Activated CD4-positive, alpha-beta T cell treated with anti-CD3 and anti-CD28 coated beads for 48 hours (primary cell): Measurements from ENCODE around the gene TIE1.
A peak's percentile ranks its signal among the peaks of the same experiment; 100 is the strongest.

Experiments
- DNase-seq: peaks from one replicate; pipeline ENCODE4 v3.0.0-alpha.2; 2020

Gene TIE1

DNA sequence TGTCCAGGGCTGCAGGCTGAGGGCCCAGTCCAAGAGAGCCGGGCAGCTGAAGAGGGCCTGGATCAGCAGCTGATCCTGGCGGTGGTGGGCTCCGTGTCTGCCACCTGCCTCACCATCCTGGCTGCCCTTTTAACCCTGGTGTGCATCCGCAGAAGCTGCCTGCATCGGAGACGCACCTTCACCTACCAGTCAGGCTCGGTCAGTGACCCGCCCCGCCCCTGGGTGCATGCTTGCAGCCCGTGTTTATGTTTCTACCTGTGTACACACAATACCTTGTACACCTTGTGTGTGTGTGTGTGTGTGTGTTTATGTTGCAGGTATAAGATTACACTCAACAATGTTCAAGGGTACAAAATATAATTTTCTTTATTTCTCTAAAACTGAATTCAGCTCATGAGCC lies 13.0 kb downstream of the TIE1 start:
- DNase-seq, result no peak

DNA sequence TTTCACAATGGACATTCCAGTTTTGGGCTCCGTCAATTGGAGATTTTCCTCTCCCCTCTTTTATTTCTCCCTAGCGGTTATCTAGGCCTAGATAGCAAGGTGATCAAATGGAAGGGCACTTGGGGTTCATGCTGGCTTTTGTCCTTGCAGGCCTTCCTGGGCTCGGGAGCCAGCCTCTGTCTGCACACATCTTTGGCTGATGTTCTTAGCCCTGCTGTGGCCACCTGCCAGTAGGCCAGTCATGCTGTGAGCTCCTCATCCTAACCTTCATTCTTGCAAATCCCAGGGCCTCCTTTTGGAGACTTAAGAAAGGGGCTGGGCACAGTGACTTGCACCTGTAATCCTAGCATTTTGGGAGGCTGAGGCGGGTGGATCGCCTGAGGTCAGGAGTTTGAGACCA lies 13.5 kb downstream of the TIE1 start:
- no peak for DNase-seq

DNA sequence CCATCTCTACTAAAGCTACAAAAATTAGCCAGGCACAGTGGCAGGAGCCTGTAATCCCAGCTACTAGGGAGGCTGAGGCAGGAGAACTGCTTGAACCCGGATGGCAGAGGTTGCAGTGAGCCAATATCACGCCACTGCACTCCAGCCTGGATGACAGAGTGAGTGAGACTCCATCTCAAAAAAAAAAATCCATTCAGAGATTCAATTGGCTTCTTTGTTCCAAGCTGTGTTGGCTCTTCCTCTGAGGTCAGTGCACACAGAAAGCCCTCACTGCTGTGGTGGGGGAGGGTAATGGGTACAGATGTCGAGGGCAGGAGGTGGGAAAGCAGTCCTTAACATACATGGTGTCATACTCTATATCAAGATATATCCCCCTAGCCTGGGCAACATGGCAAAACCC lies 14.7 kb downstream of the TIE1 start:
- no peak for DNase-seq

DNA sequence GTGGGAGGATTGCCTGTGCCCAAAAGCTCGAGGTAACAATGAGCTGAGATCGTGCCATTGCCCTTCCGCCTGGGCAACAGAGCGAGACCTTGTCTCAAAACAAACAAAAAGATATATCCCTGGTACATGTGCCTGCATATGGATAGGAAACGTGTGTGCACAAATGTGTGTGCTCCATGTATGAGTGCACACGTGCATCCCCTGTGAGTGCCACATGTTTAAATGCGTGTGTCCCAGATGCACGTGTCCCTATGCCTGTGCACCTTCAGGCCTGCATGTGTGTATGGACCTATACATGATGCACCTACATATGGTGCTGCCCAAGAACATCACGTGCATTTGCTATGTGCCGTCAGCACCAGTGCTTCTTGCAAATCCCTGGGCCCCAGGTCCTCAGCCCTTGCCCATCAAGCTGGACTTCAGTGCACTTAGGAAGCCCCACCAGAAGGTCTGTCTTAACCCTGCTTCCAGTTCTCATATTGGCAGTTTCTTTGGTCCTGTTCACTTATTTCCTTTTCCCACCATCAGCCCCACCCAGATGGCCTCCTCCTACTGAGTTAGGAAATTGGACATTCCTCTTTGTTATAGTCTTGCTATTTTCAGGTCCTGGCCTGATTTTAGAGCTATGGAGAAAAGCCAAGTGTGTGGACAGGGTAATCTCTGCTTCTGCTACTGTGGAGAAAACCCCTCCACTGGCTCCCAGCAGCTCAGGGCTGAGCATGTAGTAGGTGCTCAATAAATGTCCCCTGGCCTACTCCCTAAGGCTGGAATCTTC lies 15.4 kb downstream of the TIE1 start:
- no peak for DNase-seq

- no peak for DNase-seq
Measured at GRCh38 chr1:43316738-43317520, 16.1 kb downstream of the TIE1 start.

GRCh38 chr1:43317817-43318471 lies 17.2 kb downstream of the TIE1 start:
- DNase-seq, result no peak

- no peak for DNase-seq
Measured at GRCh38 chr1:43318831-43319230, 18.0 kb downstream of the TIE1 start.

- no peak for DNase-seq
Measured at GRCh38 chr1:43319288-43319687, 18.5 kb downstream of the TIE1 start.

GRCh38 chr1:43319766-43320165 lies 19.0 kb downstream of the TIE1 start:
- no peak for DNase-seq

GRCh38 chr1:43321331-43321891 lies 20.6 kb downstream of the TIE1 start:
- no peak for DNase-seq

DNA sequence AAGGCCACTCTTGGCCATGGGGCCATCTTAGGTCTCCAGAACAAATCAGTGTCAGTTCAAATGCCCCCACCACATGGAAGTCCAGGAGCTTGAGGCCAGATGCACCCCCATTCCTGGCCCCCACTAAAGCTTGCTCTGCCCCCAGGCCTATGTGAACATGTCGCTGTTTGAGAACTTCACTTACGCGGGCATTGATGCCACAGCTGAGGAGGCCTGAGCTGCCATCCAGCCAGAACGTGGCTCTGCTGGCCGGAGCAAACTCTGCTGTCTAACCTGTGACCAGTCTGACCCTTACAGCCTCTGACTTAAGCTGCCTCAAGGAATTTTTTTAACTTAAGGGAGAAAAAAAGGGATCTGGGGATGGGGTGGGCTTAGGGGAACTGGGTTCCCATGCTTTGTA lies 21.7 kb downstream of the TIE1 start:
- no peak for DNase-seq

- no peak for DNase-seq
Measured at GRCh38 chr1:43324810-43325209, 24.0 kb downstream of the TIE1 start.

- DNase-seq, result no peak
Measured at GRCh38 chr1:43325381-43325780, 24.6 kb downstream of the TIE1 start.

GRCh38 chr1:43327549-43328292 lies 26.9 kb downstream of the TIE1 start:
- DNase-seq, result no peak

DNA sequence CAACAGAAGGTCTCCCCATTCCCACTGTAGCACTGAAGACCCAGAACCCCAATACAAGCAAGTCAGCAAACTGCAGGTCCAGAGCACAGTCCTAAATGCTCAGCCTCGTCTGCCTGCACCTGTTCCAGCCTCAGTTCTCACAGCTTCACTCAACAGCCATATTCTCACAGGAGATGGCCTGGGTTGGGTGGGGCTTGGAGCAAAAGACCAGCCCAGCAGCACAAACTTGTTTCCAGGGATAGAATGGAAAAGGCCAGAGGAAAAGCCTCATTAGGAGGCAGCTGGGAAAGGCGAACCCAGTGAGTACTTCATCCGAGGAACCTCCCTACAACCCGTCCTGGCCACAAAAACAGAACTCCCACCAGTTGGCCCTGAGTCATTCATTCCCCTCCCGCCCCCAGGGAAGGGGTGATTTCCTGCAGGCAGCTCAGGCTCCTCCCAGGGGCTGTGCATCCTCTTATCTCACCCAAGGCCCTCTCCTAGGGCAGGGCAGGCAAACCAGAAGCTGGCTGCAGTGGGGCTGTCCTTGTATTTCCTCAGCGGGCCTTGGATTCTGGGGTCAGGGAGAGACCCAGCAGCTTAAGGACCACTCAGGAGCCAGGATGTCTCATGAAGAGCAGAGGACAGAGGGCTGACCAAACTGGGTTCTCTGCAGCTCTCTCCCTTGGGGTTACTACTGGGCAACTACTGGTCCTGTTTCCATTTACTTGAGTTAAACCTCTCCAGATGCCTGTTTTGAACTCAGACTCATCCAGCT lies 29.4 kb downstream of the TIE1 start:
- peak; percentile 85 for DNase-seq

DNA sequence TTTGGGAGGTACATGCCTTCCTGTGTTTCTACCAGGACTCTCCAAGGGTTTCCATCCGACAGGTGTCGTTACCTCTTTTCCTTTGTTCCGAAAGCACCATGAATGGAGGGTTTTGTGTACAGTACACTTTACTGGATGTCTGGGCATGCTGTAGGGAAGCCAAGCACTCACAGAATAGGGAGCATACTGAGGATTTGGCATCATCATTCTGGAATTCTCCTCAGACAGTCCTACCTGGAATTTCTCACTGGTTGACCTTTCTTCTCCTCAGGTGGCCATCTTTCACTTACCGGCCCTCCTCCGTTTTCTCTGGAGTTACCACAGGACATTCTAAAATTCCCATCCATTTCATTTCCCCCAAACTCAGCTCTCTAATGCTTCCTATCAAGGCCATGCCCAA lies 30.9 kb downstream of the TIE1 start:
- DNase-seq, result no peak

- no peak for DNase-seq
Measured at GRCh38 chr1:43334453-43335205, 33.8 kb downstream of the TIE1 start.

GRCh38 chr1:43337588-43337987 lies 36.8 kb downstream of the TIE1 start, which contains the start of gene MPL:
TSS of gene MPL (plus strand) at chr1:43337818. CDS start at chr1:43337849, 31 bp downstream.
- no peak for DNase-seq

DNA sequence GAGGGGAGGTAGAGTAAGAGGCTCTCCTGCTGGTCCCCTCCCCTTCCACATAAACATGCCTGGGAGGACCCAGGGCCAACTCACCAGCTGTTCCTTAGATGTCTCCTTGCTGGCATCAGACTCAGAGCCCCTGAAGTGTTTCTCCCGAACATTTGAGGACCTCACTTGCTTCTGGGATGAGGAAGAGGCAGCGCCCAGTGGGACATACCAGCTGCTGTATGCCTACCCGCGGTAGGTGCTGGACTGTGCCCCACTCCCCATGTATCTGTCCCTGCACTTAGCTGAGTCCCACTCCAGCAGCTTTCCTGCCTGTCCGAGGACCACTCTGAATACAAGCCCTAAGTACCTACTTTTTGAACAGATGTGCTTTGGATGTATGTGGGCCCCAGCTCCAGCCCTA lies 37.2 kb downstream of the TIE1 start:
- no peak for DNase-seq

DNA sequence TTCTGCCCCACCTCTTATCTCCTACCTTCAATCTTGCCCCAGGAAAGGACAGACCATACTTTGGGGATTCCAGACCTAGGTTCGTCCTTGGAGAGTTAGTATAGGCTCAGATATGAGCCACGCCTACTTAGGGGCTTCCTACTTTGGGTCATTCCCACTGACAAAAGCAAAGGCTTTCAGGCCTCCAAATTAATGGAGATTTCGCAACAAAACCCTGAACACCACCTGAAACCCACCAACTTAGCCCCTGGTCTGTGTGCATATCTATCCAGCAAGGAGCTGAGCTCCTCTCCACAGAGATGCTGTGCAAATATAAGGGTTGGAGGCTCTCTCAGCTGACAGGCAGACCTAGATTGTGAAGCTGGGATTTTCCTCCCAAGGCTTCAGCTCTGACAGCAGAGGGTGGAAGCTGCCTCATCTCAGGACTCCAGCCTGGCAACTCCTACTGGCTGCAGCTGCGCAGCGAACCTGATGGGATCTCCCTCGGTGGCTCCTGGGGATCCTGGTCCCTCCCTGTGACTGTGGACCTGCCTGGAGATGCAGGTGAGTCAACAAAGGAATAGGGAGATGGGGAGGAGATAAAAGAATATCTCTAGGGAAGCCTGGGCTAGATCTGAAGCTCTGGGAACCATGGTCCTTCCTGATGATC lies 38.9 kb downstream of the TIE1 start:
- DNase-seq, result no peak

DNA sequence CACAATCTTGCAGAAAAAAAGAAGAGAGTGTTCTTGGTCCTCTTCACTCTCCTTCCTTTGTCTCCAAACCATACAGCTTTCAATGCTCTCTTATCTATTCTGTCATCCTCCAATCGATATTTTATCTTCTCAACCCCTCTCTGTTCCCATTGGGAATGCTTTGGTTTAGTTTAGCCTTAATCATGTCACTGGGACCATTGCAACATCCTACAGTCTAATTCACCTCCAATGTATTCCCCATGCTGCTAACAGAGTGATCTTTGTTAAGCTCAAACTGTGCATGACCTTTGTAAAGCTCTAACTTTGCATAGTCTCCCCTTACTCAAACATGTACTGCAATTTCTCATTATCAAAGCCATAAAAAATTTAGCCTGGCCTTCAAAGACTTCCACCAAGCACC lies 39.8 kb downstream of the TIE1 start:
- DNase-seq, result no peak
